GM19372 (cell line): Measurements from ENCODE around the gene NACAD.
"Not testable (repeated sequence)": the region's sequence is repeated elsewhere in the genome, so short reads cannot be mapped to it uniquely, and the experiment has no call there.

Experiments
- ATAC-seq: cut with Tn5 transposase; IDR thresholded peaks from one replicate; pipeline ENCODE4 v1.9.1; 2021; ENCODE audit warnings: mild to moderate bottlenecking, low read depth, moderate library complexity; ENCODE audit not compliant: unreplicated experiment

Gene NACAD

GRCh38 chr7:45060295-45060694 is 28.5 kb downstream of the NACAD start:
- no peak for ATAC-seq

- no peak for ATAC-seq
Measured at GRCh38 chr7:45057878-45058277, 30.9 kb downstream of the NACAD start.

- no peak for ATAC-seq
Measured at GRCh38 chr7:45055594-45056219, 33.1 kb downstream of the NACAD start.

- no peak for ATAC-seq
Measured at GRCh38 chr7:45055016-45055415, 33.8 kb downstream of the NACAD start.

GRCh38 chr7:45054442-45054841 is 34.3 kb downstream of the NACAD start:
- no peak for ATAC-seq

GRCh38 chr7:45053941-45054340 is 34.8 kb downstream of the NACAD start:
- ATAC-seq, result no peak

- no peak for ATAC-seq
Measured at GRCh38 chr7:45053401-45053800, 35.4 kb downstream of the NACAD start.

- no peak for ATAC-seq
Measured at GRCh38 chr7:45052011-45052410, 36.8 kb downstream of the NACAD start.

GRCh38 chr7:45050198-45050597 is 38.6 kb downstream of the NACAD start:
- no peak for ATAC-seq

GRCh38 chr7:45048748-45049147 is 40.0 kb downstream of the NACAD start:
- no peak for ATAC-seq

GRCh38 chr7:45044338-45044737 is 44.4 kb downstream of the NACAD start:
- no peak for ATAC-seq

GRCh38 chr7:45039106-45039505 is 49.7 kb downstream of the NACAD start:
- no peak for ATAC-seq

- ATAC-seq, result no peak
Measured at GRCh38 chr7:45037876-45038275, 50.9 kb downstream of the NACAD start.

- no peak for ATAC-seq
Measured at GRCh38 chr7:45036796-45037195, 52.0 kb downstream of the NACAD start.

- no peak for ATAC-seq
Measured at GRCh38 chr7:45036317-45036716, 52.5 kb downstream of the NACAD start.

- no peak for ATAC-seq
Measured at GRCh38 chr7:45035893-45036292, 52.9 kb downstream of the NACAD start.

- ATAC-seq, result no peak
Measured at GRCh38 chr7:45035371-45035770, 53.4 kb downstream of the NACAD start.

- ATAC-seq, result not testable (repeated sequence)
Measured at GRCh38 chr7:45034710-45035109, 54.1 kb downstream of the NACAD start.

- no peak for ATAC-seq
Measured at GRCh38 chr7:45033931-45034290, 54.9 kb downstream of the NACAD start.

- no peak for ATAC-seq
Measured at GRCh38 chr7:45033261-45033930, 55.4 kb downstream of the NACAD start.

GRCh38 chr7:45032421-45032820 is 56.3 kb downstream of the NACAD start:
- no peak for ATAC-seq

- ATAC-seq, result no peak
Measured at GRCh38 chr7:45031829-45032228, 56.9 kb downstream of the NACAD start.
